HepG2 (cell line): ENCODE measurements around the gene C3orf22. TPM values are rescaled to one million over a fixed set of nuclear protein-coding genes. Genes with fewer than 3 reads are reported as not detected.
A peak's percentile ranks its signal among the peaks of the same experiment; 100 is the strongest.

Experiments used
- ATF7 ChIP-seq, 2 experiments: fragments of 450-650 bp in 1 of 2; sonication (generic) in 1 of 2; formaldehyde crosslinking in 1 of 2; IDR thresholded peaks; 2 replicates each; pipeline versions ENCODE4 v1.4.0 to v1.6.1; 2016 to 2020; ENCODE audit warnings: antibody characterized with exemption in 1 of 2, mild to moderate bottlenecking in 1 of 2, missing genetic modification reagents in 1 of 2
- ATF7-NPFF ChIP-seq: sonication (generic); formaldehyde crosslinking; IDR thresholded peaks from 2 replicates; pipeline ENCODE4 v1.8.1; 2023; ENCODE audit warnings: mild to moderate bottlenecking, low read depth, missing genetic modification reagents, moderate library complexity
- ATM ChIP-seq: fragments of 450-650 bp; IDR thresholded peaks from 2 replicates; pipeline ENCODE4 v1.7.1; 2017; ENCODE audit warnings: mild to moderate bottlenecking, borderline replicate concordance
- CEBPG ChIP-seq: IDR thresholded peaks from 2 replicates; pipeline ENCODE4 v1.6.1; 2016
- DDIT3 ChIP-seq: sonication (generic); formaldehyde crosslinking; IDR thresholded peaks from 2 replicates; pipeline ENCODE4 v1.4.0; 2020; ENCODE audit warnings: mild to moderate bottlenecking, missing genetic modification reagents
- FOXO4 ChIP-seq: sonication (generic); formaldehyde crosslinking; conservative IDR thresholded peaks from 2 replicates; pipeline ENCODE4 v1.8.1; 2023; ENCODE audit warnings: missing genetic modification reagents
- JUN ChIP-seq: sonication (generic); formaldehyde crosslinking; IDR thresholded peaks from 2 replicates; pipeline ENCODE4 v1.4.0; 2020; ENCODE audit warnings: mild to moderate bottlenecking, missing genetic modification reagents
- KDM2A ChIP-seq: sonication (generic); formaldehyde crosslinking; IDR thresholded peaks from 2 replicates; pipeline ENCODE4 v1.4.0; 2020; ENCODE audit warnings: low read depth, missing genetic modification reagents, borderline replicate concordance
- RFXAP ChIP-seq: sonication (generic); formaldehyde crosslinking; IDR thresholded peaks from 2 replicates; pipeline ENCODE4 v1.4.0; 2020; ENCODE audit warnings: missing genetic modification reagents, borderline replicate concordance
- SATB2 ChIP-seq: sonication (generic); formaldehyde crosslinking; IDR thresholded peaks from 2 replicates; pipeline ENCODE4 v1.5.0; 2020; ENCODE audit warnings: missing genetic modification reagents
- TAF1 ChIP-seq: sonication (generic); formaldehyde crosslinking; IDR thresholded peaks from 2 replicates; pipeline ENCODE4 v1.4.0; 2020; ENCODE audit warnings: missing genetic modification reagents
- TBP ChIP-seq: sonication (generic); formaldehyde crosslinking; IDR thresholded peaks from 2 replicates; pipeline ENCODE4 v1.5.0; 2020; ENCODE audit warnings: missing genetic modification reagents
- THRA ChIP-seq: sonication (generic); formaldehyde crosslinking; IDR thresholded peaks from 2 replicates; pipeline ENCODE4 v1.4.0; 2020; ENCODE audit warnings: missing genetic modification reagents, borderline replicate concordance
- TP53 ChIP-seq: sonication (generic); formaldehyde crosslinking; conservative IDR thresholded peaks from 2 replicates; pipeline ENCODE4 v1.4.0; 2020; ENCODE audit warnings: missing genetic modification reagents
- ZBTB34 ChIP-seq: sonication (generic); formaldehyde crosslinking; IDR thresholded peaks from 2 replicates; pipeline ENCODE4 v1.8.0; 2022; ENCODE audit warnings: mild to moderate bottlenecking, missing genetic modification reagents
- ZIK1 ChIP-seq: sonication (generic); formaldehyde crosslinking; IDR thresholded peaks from 2 replicates; pipeline ENCODE4 v1.5.0; 2020; ENCODE audit warnings: mild to moderate bottlenecking, low read depth, missing genetic modification reagents, borderline replicate concordance
- ZNF12 ChIP-seq: sonication (generic); formaldehyde crosslinking; IDR thresholded peaks from 2 replicates; pipeline ENCODE4 v1.5.0; 2020; ENCODE audit warnings: missing genetic modification reagents
- ZNF124 ChIP-seq: sonication (generic); formaldehyde crosslinking; IDR thresholded peaks from 2 replicates; pipeline ENCODE4 v1.4.0; 2020; ENCODE audit warnings: missing genetic modification reagents
- ZNF296 ChIP-seq: sonication (generic); formaldehyde crosslinking; conservative IDR thresholded peaks from 2 replicates; pipeline ENCODE4 v1.5.0; 2020; ENCODE audit warnings: mild to moderate bottlenecking, missing genetic modification reagents
- ZNF547 ChIP-seq: sonication (generic); formaldehyde crosslinking; IDR thresholded peaks from 2 replicates; pipeline ENCODE4 v1.5.1; 2020; ENCODE audit warnings: mild to moderate bottlenecking, missing genetic modification reagents
- ZSCAN22 ChIP-seq: sonication (generic); formaldehyde crosslinking; IDR thresholded peaks from 2 replicates; pipeline ENCODE4 v1.4.0; 2020; ENCODE audit warnings: mild to moderate bottlenecking, missing genetic modification reagents
- polyA plus RNA-seq, 8 experiments: library from polyadenylated mRNA; depleted of rRNA in 3 of 8; stranded (reverse) in 7 of 8; unstranded in 1 of 8; fragments of >200 nt; fragmentation: Illumina TruSeq in 4 of 8; extraction: Trizol in 4 of 8; gene quantifications; 2 replicates each; pipeline versions ENCODE4 v1.2.1 to v1.2.3, GENCODE V29; 2011 to 2016; ENCODE audit warnings: low read depth in 4 of 8, missing spikeins in 1 of 8, mixed read lengths in 1 of 8; ENCODE audit not compliant: insufficient read depth in 1 of 8
- total RNA-seq, 5 experiments: library from RNA; depleted of rRNA; stranded (reverse); fragments of >200 nt; fragmentation: Illumina TruSeq; extraction: Trizol; gene quantifications; 2 replicates each; pipeline ENCODE4 v1.2.3, GENCODE V29; 2016; ENCODE audit warnings: low read depth in 1 of 5

C3orf22 gene
- total and polyA plus RNA-seq, 2 of the 13 experiments (the other 11 are each of a cell fraction or from before 2014, with no cell fraction given), result not detected

GRCh38 chr3:126517291-126517951 lies 41.3 kb downstream of the C3orf22 start, which contains the start of gene UROC1 (continued):
- TF ChIP-seq CEBPG (CRISPR knock-in tag), result no peak
- TF ChIP-seq DDIT3, result no peak
- no peak for TF ChIP-seq ATF7 (IDR thresholded peaks at IDR 0.05)
- no peak for TF ChIP-seq ATF7 (CRISPR knock-in tag; IDR thresholded peaks at IDR 0.05)
- no peak for TF ChIP-seq ZSCAN22 (CRISPR knock-in tag)
- peak; percentile 50; the same call in 1 of the 2 replicates for TF ChIP-seq THRA (CRISPR knock-in tag)
- no peak for TF ChIP-seq FOXO4 (CRISPR knock-in tag)
- no peak for TF ChIP-seq ATF7-NPFF (CRISPR knock-in tag)
- TF ChIP-seq ZBTB34 (CRISPR knock-in tag), result no peak
- no peak for TF ChIP-seq TBP
- no peak for TF ChIP-seq ZNF124
- TF ChIP-seq ZIK1 (CRISPR knock-in tag), result no peak
- TF ChIP-seq ATM, result no peak
- no peak for TF ChIP-seq SATB2 (CRISPR knock-in tag)
- TF ChIP-seq TP53 (CRISPR knock-in tag), result no peak
- no peak for TF ChIP-seq JUN (CRISPR knock-in tag)
- peak; percentile 67; the same call in 1 of the 2 replicates for TF ChIP-seq ZNF296 (CRISPR knock-in tag)
- no peak for TF ChIP-seq ZNF547 (CRISPR knock-in tag)
- TF ChIP-seq ZNF12 (CRISPR knock-in tag), result no peak
- TF ChIP-seq TAF1 (CRISPR knock-in tag), result peak; percentile 42; the same call in 1 of the 2 replicates
- TF ChIP-seq KDM2A, result peak; percentile 62
- TF ChIP-seq RFXAP, result no peak; the same call in 1 of the 2 replicates
